ENCODE measurements around the gene DLGAP1. TPM values are rescaled to one million over a fixed set of nuclear protein-coding genes. Genes with fewer than 3 reads are reported as not detected.

DLGAP1 gene
- total and polyA plus RNA-seq, 4 donors: 0.54 to 11.8 (median 3.1) TPM

DNA sequence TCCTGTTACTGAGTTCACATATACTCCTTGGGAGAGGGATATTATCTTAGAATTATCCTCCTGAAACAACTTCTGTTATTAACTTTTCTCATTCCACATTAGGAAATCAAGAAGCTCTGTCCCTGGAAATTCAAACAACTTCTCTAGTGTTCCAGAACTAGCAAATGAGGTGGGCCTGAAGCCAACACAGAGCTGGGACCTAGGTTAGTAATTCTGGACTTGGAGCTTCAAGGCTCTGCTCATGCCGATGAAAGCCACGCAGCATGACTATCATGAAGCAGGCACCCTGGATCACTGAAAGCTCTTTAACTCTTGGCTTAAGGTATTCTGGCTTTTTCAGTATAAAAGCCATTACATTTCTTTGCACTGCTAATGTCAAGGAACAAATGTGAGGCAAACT, 762.4 kb downstream of the DLGAP1 start:
- no peak overlapping the region for H3K9ac ChIP-seq (ENCODE audit: insufficient read depth in 1 of 2, low read length in 2 of 2)
- no peaks in the 10 kb centered on the region for H3K36me3 ChIP-seq (ENCODE audit: control insufficient read depth in 4 of 4, insufficient read depth in 4 of 4, low read length in 4 of 4)
- WGBS, 2 donors: 77 to 80% methylated on average over 2 of the region's 2 CpGs
- H3K27ac ChIP-seq (ENCODE audit: low read depth in 1 of 2, low read length in 1 of 2): no peak overlapping the region
- DNase-seq: no peak
- TF ChIP-seq, protein P1, sequence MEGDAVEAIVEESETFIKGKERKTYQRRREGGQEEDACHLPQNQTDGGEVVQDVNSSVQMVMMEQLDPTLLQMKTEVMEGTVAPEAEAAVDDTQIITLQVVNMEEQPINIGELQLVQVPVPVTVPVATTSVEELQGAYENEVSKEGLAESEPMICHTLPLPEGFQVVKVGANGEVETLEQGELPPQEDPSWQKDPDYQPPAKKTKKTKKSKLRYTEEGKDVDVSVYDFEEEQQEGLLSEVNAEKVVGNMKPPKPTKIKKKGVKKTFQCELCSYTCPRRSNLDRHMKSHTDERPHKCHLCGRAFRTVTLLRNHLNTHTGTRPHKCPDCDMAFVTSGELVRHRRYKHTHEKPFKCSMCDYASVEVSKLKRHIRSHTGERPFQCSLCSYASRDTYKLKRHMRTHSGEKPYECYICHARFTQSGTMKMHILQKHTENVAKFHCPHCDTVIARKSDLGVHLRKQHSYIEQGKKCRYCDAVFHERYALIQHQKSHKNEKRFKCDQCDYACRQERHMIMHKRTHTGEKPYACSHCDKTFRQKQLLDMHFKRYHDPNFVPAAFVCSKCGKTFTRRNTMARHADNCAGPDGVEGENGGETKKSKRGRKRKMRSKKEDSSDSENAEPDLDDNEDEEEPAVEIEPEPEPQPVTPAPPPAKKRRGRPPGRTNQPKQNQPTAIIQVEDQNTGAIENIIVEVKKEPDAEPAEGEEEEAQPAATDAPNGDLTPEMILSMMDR (IDR thresholded peaks at IDR 0.05; ENCODE audit: control extremely low read depth, extremely low read depth): no peak
- H3K4me3 ChIP-seq: no peak overlapping the region
- H3K9me3 ChIP-seq (ENCODE audit: control insufficient read depth in 4 of 4, insufficient read depth in 3 of 4, low read length in 3 of 4): no peaks in the 10 kb centered on the region
- peaks cover 0 to 6% (median 2%) of the 10 kb centered on the region in 5 donors for H3K4me1 ChIP-seq (ENCODE audit: control insufficient read depth in 5 of 5, insufficient read depth in 5 of 5, low read length in 5 of 5)
- H3K27me3 ChIP-seq (ENCODE audit: control insufficient read depth in 3 of 3, insufficient read depth in 3 of 3, low read length in 2 of 3): no peaks in the 10 kb centered on the region
- ATAC-seq (ENCODE audit: insufficient read depth, low FRiP score): no peak

DNA sequence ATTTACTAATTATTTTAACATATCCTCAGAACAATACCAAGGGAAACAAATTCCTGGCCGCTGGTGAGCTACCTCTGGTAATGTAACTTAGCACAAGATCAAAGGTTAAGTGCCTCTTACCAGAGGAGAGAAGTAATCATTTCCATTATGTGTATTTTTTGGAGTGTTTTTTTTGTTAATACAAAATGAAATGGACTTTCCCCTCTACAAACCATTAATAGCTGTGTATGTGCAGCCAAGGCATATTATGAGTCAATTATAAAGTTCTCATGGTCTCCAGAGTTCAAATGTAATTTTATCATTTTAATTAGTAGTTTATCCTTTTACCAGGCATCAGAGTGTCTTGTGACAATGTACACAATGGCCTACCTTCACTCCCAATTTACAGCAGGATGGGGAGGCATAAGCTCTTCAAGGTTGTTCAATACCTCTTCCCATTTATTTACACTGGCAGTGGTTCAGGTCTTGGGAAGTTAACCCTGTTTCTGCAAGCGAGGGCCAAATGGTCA, 762.9 kb downstream of the DLGAP1 start:
- H3K27ac ChIP-seq (ENCODE audit: low read depth in 1 of 2, low read length in 1 of 2): no peak overlapping the region
- no peak overlapping the region for H3K9ac ChIP-seq (ENCODE audit: insufficient read depth in 1 of 2, low read length in 2 of 2)
- no peaks in the 10 kb centered on the region for H3K27me3 ChIP-seq (ENCODE audit: control insufficient read depth in 3 of 3, insufficient read depth in 3 of 3, low read length in 2 of 3)
- TF ChIP-seq, protein P1 (IDR thresholded peaks at IDR 0.05; ENCODE audit: control extremely low read depth, extremely low read depth): no peak
- H3K4me1 ChIP-seq (ENCODE audit: control insufficient read depth in 5 of 5, insufficient read depth in 5 of 5, low read length in 5 of 5): peaks cover 0 to 6% (median 2%) of the 10 kb centered on the region in 5 donors
- no peaks in the 10 kb centered on the region for H3K36me3 ChIP-seq (ENCODE audit: control insufficient read depth in 4 of 4, insufficient read depth in 4 of 4, low read length in 4 of 4)
- H3K4me3 ChIP-seq: no peak overlapping the region
- ATAC-seq (ENCODE audit: insufficient read depth, low FRiP score) (no peak), DNase-seq (no peak)
- 70 to 87% methylated on average over 2 of the region's 2 CpGs for WGBS, 2 donors
- H3K9me3 ChIP-seq (ENCODE audit: control insufficient read depth in 4 of 4, insufficient read depth in 3 of 4, low read length in 3 of 4): no peaks in the 10 kb centered on the region

DNA sequence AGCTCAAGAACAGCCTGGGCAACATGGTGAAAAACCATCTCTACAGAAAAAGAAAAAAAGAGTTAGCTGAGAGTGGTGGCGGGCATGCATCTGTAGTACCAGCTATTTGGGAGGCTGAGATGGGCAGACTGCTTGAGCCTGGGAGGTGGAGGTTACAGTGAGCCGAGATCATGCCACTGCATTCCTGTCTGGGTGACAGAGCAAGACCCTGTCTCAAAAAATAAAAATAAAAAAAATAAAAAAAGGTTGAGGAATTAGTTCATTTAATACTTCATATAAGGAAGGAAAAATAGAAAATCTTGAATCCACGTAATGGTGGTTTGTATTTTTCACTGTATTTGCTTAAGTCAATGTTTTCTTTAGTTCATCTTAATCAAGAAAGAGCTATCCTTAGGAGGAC, 763.4 kb downstream of the DLGAP1 start:
- Histone ChIP-seq H3K9me3 (ENCODE audit: control insufficient read depth in 4 of 4, insufficient read depth in 3 of 4, low read length in 3 of 4) (peaks cover 0 to 2% (median 0%) of the 10 kb centered on the region in 4 donors), H3K36me3 (ENCODE audit: control insufficient read depth in 4 of 4, insufficient read depth in 4 of 4, low read length in 4 of 4) (no peaks in the 10 kb centered on the region), H3K4me3 (no peak overlapping the region), H3K27ac (ENCODE audit: low read depth in 1 of 2, low read length in 1 of 2) (no peak overlapping the region), H3K9ac (ENCODE audit: insufficient read depth in 1 of 2, low read length in 2 of 2) (no peak overlapping the region), H3K27me3 (ENCODE audit: control insufficient read depth in 3 of 3, insufficient read depth in 3 of 3, low read length in 2 of 3) (no peaks in the 10 kb centered on the region), H3K4me1 (ENCODE audit: control insufficient read depth in 5 of 5, insufficient read depth in 5 of 5, low read length in 5 of 5) (peaks cover 0 to 6% (median 2%) of the 10 kb centered on the region in 5 donors)
- no peak for ATAC-seq (ENCODE audit: insufficient read depth, low FRiP score)
- DNase-seq: no peak
- TF ChIP-seq, protein P1 (IDR thresholded peaks at IDR 0.05; ENCODE audit: control extremely low read depth, extremely low read depth): no peak
- WGBS, 2 donors: 86 to 94% methylated on average over 3 of the region's 3 CpGs

DNA sequence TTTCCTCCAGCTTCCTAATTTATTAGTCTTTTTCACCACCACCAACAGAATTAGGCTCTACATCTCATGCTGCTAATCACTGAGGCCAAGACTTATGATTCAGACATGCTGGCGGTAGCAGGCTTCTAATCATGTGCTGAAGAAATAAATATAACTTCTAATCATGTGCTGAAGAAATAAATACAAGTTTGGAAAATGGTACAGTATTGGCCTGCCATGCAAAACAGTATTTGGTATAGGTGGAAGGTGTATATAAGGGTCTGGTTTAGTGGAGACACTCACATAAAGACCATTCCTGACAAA, 764.4 kb downstream of the DLGAP1 start:
- H3K9me3 ChIP-seq (ENCODE audit: control insufficient read depth in 4 of 4, insufficient read depth in 3 of 4, low read length in 3 of 4): peaks cover 0 to 4% (median 0%) of the 10 kb centered on the region in 4 donors
- peaks cover 0 to 6% (median 2%) of the 10 kb centered on the region in 5 donors for H3K4me1 ChIP-seq (ENCODE audit: control insufficient read depth in 5 of 5, insufficient read depth in 5 of 5, low read length in 5 of 5)
- ATAC-seq (ENCODE audit: insufficient read depth, low FRiP score): no peak
- TF ChIP-seq, protein P1 (IDR thresholded peaks at IDR 0.05; ENCODE audit: control extremely low read depth, extremely low read depth): no peak
- no peak overlapping the region for H3K27ac ChIP-seq (ENCODE audit: low read depth in 1 of 2, low read length in 1 of 2)
- no peak for DNase-seq
- no peak overlapping the region for H3K9ac ChIP-seq (ENCODE audit: insufficient read depth in 1 of 2, low read length in 2 of 2)
- no peaks in the 10 kb centered on the region for H3K36me3 ChIP-seq (ENCODE audit: control insufficient read depth in 4 of 4, insufficient read depth in 4 of 4, low read length in 4 of 4)
- H3K4me3 ChIP-seq: no peak overlapping the region
- 74 to 76% methylated on average over 1 of the region's 1 CpG for WGBS, 2 donors
- no peaks in the 10 kb centered on the region for H3K27me3 ChIP-seq (ENCODE audit: control insufficient read depth in 3 of 3, insufficient read depth in 3 of 3, low read length in 2 of 3)

All from lung (tissue), 12 donors.